OCI-LY7 (cell line): ENCODE results near the gene APOL1.

Experiments used
- EZH2phosphoT487 ChIP-seq: fragments of 200-600 bp; sonication (generic); IDR thresholded peaks from 2 replicates; pipeline ENCODE4 v1.6.1; 2018; ENCODE audit warnings: low read depth, borderline replicate concordance, mild to moderate bottlenecking, mixed run types, antibody characterized with exemption, low read length, moderate library complexity, mixed read lengths
- TF ChIP-seq, protein P1 (sequence below): fragments of 200-600 bp; sonication (generic); conservative IDR thresholded peaks from 2 replicates; pipeline ENCODE4 v1.5.1; 2014; ENCODE audit warnings: mild to moderate bottlenecking, antibody characterized with exemption, low read length, moderate library complexity, mixed read lengths

DNA sequence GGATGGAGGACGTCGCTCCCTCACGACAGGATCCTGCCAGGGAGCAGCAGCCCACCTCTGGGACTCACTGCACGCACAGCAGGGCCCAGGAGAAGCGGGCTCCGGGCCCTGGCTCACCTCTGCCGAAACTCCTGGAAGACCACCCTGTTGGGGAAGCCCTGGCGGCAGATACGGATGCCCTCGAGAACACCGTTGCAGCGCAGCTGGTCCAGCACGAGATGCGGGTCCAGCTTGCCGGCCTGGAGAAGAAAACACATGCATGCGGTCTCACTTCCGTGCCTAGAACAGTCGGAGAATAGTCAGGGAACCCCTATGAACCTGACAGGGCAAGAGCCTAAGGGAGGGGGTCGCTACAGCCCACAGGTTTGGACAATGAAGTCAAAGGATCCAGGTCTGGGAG, 52.9 kb downstream of the APOL1 start:
- TF ChIP-seq, protein P1, sequence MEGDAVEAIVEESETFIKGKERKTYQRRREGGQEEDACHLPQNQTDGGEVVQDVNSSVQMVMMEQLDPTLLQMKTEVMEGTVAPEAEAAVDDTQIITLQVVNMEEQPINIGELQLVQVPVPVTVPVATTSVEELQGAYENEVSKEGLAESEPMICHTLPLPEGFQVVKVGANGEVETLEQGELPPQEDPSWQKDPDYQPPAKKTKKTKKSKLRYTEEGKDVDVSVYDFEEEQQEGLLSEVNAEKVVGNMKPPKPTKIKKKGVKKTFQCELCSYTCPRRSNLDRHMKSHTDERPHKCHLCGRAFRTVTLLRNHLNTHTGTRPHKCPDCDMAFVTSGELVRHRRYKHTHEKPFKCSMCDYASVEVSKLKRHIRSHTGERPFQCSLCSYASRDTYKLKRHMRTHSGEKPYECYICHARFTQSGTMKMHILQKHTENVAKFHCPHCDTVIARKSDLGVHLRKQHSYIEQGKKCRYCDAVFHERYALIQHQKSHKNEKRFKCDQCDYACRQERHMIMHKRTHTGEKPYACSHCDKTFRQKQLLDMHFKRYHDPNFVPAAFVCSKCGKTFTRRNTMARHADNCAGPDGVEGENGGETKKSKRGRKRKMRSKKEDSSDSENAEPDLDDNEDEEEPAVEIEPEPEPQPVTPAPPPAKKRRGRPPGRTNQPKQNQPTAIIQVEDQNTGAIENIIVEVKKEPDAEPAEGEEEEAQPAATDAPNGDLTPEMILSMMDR: no peak
- TF ChIP-seq EZH2phosphoT487: no peak
